Naive thymus-derived CD4-positive, alpha-beta T cell (primary cell): ENCODE measurements around the gene SRGAP2B. TPM values are rescaled to one million over a fixed set of nuclear protein-coding genes. Genes with fewer than 3 reads are reported as not detected.
"Not testable (repeated sequence)": the region's sequence is repeated elsewhere in the genome, so short reads cannot be mapped to it uniquely, and the experiment has no call there.

ENCODE experiments used
- ATAC-seq: fragments of 150-1000 bp; cut with Tn5 transposase; 2 replicates; pipeline ENCODE4 v1.10.0; 2021; ENCODE audit warnings: mild to moderate bottlenecking, moderate library complexity
- CTCF ChIA-PET: fragments of 350-600 bp; sonication (Branson Sonifier 250); formaldehyde crosslinking; loops from one replicate; lab custom pipeline; 2021; ENCODE audit warnings: antibody characterized with exemption; lab: Charles Lee
- POLR2A ChIA-PET: fragments of 350-600 bp; sonication (Branson Sonifier 250); formaldehyde crosslinking; loops from one replicate; lab custom pipeline; 2021; ENCODE audit warnings: antibody characterized with exemption, inconsistent platforms; lab: Charles Lee
- DNase-seq, 9 donors: peaks; one replicate each; pipeline versions ENCODE4 v3.0.0 to v3.0.0-alpha.2; 2020 to 2022; ENCODE audit warnings: mixed read lengths in 1 of 9
- H3K27ac ChIP-seq: one replicate; pipeline ENCODE4 v1.7.0; 2013; ENCODE audit warnings: mild to moderate bottlenecking, low read depth, low read length, moderate library complexity
- H3K27me3 ChIP-seq, 2 donors: one replicate each; pipeline ENCODE4 v1.7.0; 2013; ENCODE audit warnings: low read length in 2 of 2, mild to moderate bottlenecking in 2 of 2, moderate library complexity in 2 of 2; ENCODE audit not compliant: control insufficient read depth in 2 of 2, insufficient read depth in 2 of 2
- H3K36me3 ChIP-seq, 3 experiments: 1 replicate in 2 of 3; 2 replicates in 1 of 3; pipeline ENCODE4 v1.7.0; 2013; ENCODE audit warnings: low read length in 3 of 3, mild to moderate bottlenecking in 3 of 3, moderate library complexity in 1 of 3; ENCODE audit not compliant: insufficient read depth in 3 of 3, control insufficient read depth in 2 of 3
- H3K4me1 ChIP-seq, 2 donors: one replicate each; pipeline ENCODE4 v1.7.0; 2013; ENCODE audit warnings: low read length in 2 of 2, mild to moderate bottlenecking in 2 of 2, moderate library complexity in 1 of 2; ENCODE audit not compliant: control insufficient read depth in 2 of 2, insufficient read depth in 2 of 2
- H3K4me3 ChIP-seq: 2 replicates; pipeline ENCODE4 v1.7.0; 2013; ENCODE audit warnings: mild to moderate bottlenecking, low read length
- H3K9me3 ChIP-seq, 3 experiments: 1 replicate in 2 of 3; 2 replicates in 1 of 3; pipeline ENCODE4 v1.7.0; 2013; ENCODE audit warnings: low read length in 3 of 3; ENCODE audit not compliant: control insufficient read depth in 2 of 3
- H3K27ac Mint-ChIP-seq, 9 donors: one replicate each; pipeline ENCODE4 v1.8.0; 2020 to 2022; ENCODE audit warnings: mixed read lengths in 9 of 9, mild to moderate bottlenecking in 8 of 9, moderate library complexity in 5 of 9, inconsistent platforms in 2 of 9
- H3K27me3 Mint-ChIP-seq, 5 donors: one replicate each; pipeline ENCODE4 v1.8.0; 2021 to 2022; ENCODE audit warnings: mixed read lengths in 5 of 5, mild to moderate bottlenecking in 1 of 5
- H3K36me3 Mint-ChIP-seq, 5 donors: one replicate each; pipeline ENCODE4 v1.8.0; 2020 to 2022; ENCODE audit warnings: mixed read lengths in 5 of 5, mild to moderate bottlenecking in 3 of 5, inconsistent platforms in 1 of 5
- H3K4me1 Mint-ChIP-seq, 7 donors: one replicate each; pipeline ENCODE4 v1.8.0; 2020 to 2022; ENCODE audit warnings: mixed read lengths in 7 of 7, mild to moderate bottlenecking in 3 of 7, inconsistent platforms in 1 of 7
- H3K4me3 Mint-ChIP-seq, 10 donors: one replicate each; pipeline ENCODE4 v1.8.0; 2020 to 2022; ENCODE audit warnings: mild to moderate bottlenecking in 10 of 10, mixed read lengths in 10 of 10, moderate library complexity in 6 of 10, inconsistent platforms in 2 of 10
- H3K9me3 Mint-ChIP-seq, 11 donors: one replicate each; pipeline ENCODE4 v1.8.0; 2020 to 2022; ENCODE audit warnings: mixed read lengths in 11 of 11, mild to moderate bottlenecking in 4 of 11, inconsistent platforms in 1 of 11, moderate library complexity in 1 of 11
- intact Hi-C, 2 donors: fragments of 100-400 bp; cut with micrococcal nuclease; formaldehyde crosslinking; loops; one replicate each; pipeline ENCODE4 v1.15.1; 2023
- polyA plus RNA-seq, 2 donors: library from polyadenylated mRNA; unstranded; fragments of 300-500 nt; fragmentation: Illumina TruSeq; gene quantifications; one replicate each; pipeline ENCODE4 v1.2.3, GENCODE V29; 2021
- total RNA-seq, 6 experiments: library from RNA in 5 of 6; stranded (reverse) in 5 of 6; gene quantifications; 1 replicate in 5 of 6; 2 replicates in 1 of 6; pipeline ENCODE4 v1.2.3 and lab custom pipeline; 2021 to 2026

The SRGAP2B gene
- total and polyA plus RNA-seq, 7 experiments from 2014 or later, result 0.85 to 37.3 (median 18.1) TPM

GRCh38 chr1:144894454-144895201 lies 200.5 kb downstream of the SRGAP2B start:
- H3K9me3 Mint-ChIP-seq, POLR2A ChIA-PET, H3K4me1 ChIP-seq, H3K4me3 ChIP-seq, H3K4me3 Mint-ChIP-seq, ATAC-seq, H3K36me3 Mint-ChIP-seq, H3K4me1 Mint-ChIP-seq, H3K36me3 ChIP-seq, intact Hi-C loops, H3K27me3 ChIP-seq, DNase-seq, H3K9me3 ChIP-seq, H3K27ac Mint-ChIP-seq, H3K27ac ChIP-seq, CTCF ChIA-PET, H3K27me3 Mint-ChIP-seq: not testable (repeated sequence)

- intact Hi-C loops, result not testable (repeated sequence)
Observed at GRCh38 chr1:144893710-144894438, 201.3 kb downstream of the SRGAP2B start.

DNA sequence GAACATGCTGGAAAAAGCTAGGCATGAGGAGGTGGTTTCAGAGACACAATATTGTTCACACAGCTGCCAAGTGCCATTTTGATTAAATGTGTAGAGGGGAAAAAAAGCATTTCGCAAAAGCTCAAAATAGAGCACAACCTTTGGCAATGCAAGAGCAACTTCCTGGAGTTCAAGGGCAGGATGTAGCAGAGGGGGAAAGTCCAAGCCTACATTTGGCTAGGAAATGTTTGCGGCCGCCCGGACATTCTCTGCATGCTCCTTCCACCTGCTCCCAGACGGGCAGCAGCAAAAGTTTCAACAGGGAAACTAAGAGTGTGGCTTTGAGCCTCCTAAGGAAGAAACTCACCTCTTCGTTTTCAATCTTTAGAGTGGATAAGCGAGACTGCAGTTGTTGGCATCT lies 202.1 kb downstream of the SRGAP2B start:
- H3K36me3 Mint-ChIP-seq, H3K27ac ChIP-seq, H3K9me3 ChIP-seq, intact Hi-C loops, H3K4me3 ChIP-seq, H3K36me3 ChIP-seq, H3K27me3 ChIP-seq, H3K27me3 Mint-ChIP-seq, H3K9me3 Mint-ChIP-seq, POLR2A ChIA-PET, H3K4me3 Mint-ChIP-seq, DNase-seq, H3K4me1 ChIP-seq, ATAC-seq, H3K4me1 Mint-ChIP-seq, CTCF ChIA-PET, H3K27ac Mint-ChIP-seq: not testable (repeated sequence)

More at GRCh38 chr1:144893710-144894438, 201.3 kb downstream of the SRGAP2B start:
- H3K4me3 Mint-ChIP-seq, H3K27ac ChIP-seq, CTCF ChIA-PET, ATAC-seq, H3K36me3 Mint-ChIP-seq, H3K4me1 ChIP-seq, DNase-seq, H3K27me3 Mint-ChIP-seq, H3K36me3 ChIP-seq, H3K9me3 Mint-ChIP-seq, H3K9me3 ChIP-seq, H3K4me3 ChIP-seq, H3K27ac Mint-ChIP-seq, H3K27me3 ChIP-seq, POLR2A ChIA-PET, H3K4me1 Mint-ChIP-seq: not testable (repeated sequence)

DNA sequence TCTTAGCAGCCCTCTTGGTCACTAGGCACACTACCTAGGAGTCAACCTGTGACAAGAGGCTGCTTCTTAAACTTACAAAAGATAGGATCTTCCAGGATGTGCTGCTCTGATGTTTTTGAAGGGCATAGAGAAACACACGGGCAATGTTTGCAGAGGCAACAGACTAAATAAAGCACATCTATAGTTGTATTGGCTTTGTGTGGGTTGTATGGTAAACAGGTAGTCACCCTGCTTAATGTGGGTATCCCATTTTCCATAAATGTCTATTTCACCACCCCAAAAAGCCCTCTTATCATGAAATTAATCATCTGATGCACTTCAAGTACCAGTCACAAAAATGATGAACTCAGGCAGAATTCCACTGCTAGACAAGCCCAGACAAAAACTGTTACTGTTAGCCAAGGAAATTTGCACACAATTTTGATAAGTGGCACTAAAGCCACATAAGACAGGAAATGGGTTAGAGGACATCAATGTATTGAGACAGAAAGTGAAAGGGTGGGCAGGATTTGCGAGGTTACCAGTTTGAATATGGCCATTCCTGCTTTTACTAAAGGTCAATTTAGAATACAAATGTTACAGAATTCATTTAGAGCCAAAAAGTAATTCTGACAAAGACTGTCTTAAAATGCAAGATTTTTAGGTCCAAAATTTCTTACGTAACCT lies 205.5 kb downstream of the SRGAP2B start:
- H3K9me3 Mint-ChIP-seq, POLR2A ChIA-PET, H3K27ac Mint-ChIP-seq, H3K36me3 Mint-ChIP-seq, H3K4me3 ChIP-seq, DNase-seq, H3K27ac ChIP-seq, H3K4me1 ChIP-seq, ATAC-seq, intact Hi-C loops, H3K36me3 ChIP-seq, H3K27me3 ChIP-seq, H3K4me3 Mint-ChIP-seq, H3K4me1 Mint-ChIP-seq, H3K9me3 ChIP-seq, H3K27me3 Mint-ChIP-seq, CTCF ChIA-PET: not testable (repeated sequence)

GRCh38 chr1:144883022-144883421 lies 212.1 kb downstream of the SRGAP2B start:
- H3K27me3 ChIP-seq, H3K36me3 ChIP-seq, ATAC-seq, H3K36me3 Mint-ChIP-seq, H3K4me1 ChIP-seq, POLR2A ChIA-PET, intact Hi-C loops, H3K27ac Mint-ChIP-seq, CTCF ChIA-PET, H3K4me1 Mint-ChIP-seq, H3K9me3 ChIP-seq, H3K27me3 Mint-ChIP-seq, H3K4me3 ChIP-seq, H3K27ac ChIP-seq, H3K9me3 Mint-ChIP-seq: not testable (repeated sequence)
- H3K4me3 Mint-ChIP-seq, result peak overlapping the region in 6 of 10 donors; percentile 8 to 79 (median 40)
- DNase-seq, result peak in 4 of 9 donors; percentile 10 to 40 (median 17)

- CTCF ChIA-PET, H3K27me3 ChIP-seq, H3K4me1 Mint-ChIP-seq, POLR2A ChIA-PET, ATAC-seq, H3K4me3 Mint-ChIP-seq, H3K36me3 Mint-ChIP-seq, H3K27ac ChIP-seq, H3K9me3 Mint-ChIP-seq, intact Hi-C loops, H3K9me3 ChIP-seq, H3K27ac Mint-ChIP-seq, H3K4me1 ChIP-seq, H3K36me3 ChIP-seq, H3K4me3 ChIP-seq, H3K27me3 Mint-ChIP-seq: not testable (repeated sequence)
- DNase-seq, result peak in 1 of 9 donors; percentile 8
Observed at GRCh38 chr1:144882343-144882742, 212.8 kb downstream of the SRGAP2B start.
